OCI-LY3 (cell line): ENCODE results near the gene ZNG1B.
"Not testable (repeated sequence)": the region's sequence is repeated elsewhere in the genome, so short reads cannot be mapped to it uniquely, and the experiment has no call there.

Experiments used
- CTCF ChIP-seq: fragments of 200-600, 300-600 bp; sonication (generic); IDR thresholded peaks from 2 replicates; pipeline ENCODE4 v1.5.1; 2014; ENCODE audit warnings: antibody characterized with exemption, low read length, low read depth
- EZH2phosphoT487 ChIP-seq: fragments of 200-600 bp; shearing (Covaris generic); IDR thresholded peaks from 2 replicates; pipeline ENCODE4 v1.6.1; 2018; ENCODE audit warnings: antibody characterized with exemption, mixed run types, low read depth

- TF ChIP-seq CTCF, EZH2phosphoT487: not testable (repeated sequence)
Measured at GRCh38 chr2:113521492-113521891, 84.0 kb downstream of the ZNG1B start.
